ENCODE measurements around the gene SGMS1. TPM values are rescaled to one million over a fixed set of nuclear protein-coding genes. Genes with fewer than 3 reads are reported as not detected.
"Not testable (repeated sequence)": the region's sequence is repeated elsewhere in the genome, so short reads cannot be mapped to it uniquely, and the experiment has no call there.

The SGMS1 gene
- total RNA-seq, 5 donors from 2014 or later (not counting 1 experiment from before 2014, with no cell fraction given): 28.4 to 39.7 (median 32.6) TPM

DNA sequence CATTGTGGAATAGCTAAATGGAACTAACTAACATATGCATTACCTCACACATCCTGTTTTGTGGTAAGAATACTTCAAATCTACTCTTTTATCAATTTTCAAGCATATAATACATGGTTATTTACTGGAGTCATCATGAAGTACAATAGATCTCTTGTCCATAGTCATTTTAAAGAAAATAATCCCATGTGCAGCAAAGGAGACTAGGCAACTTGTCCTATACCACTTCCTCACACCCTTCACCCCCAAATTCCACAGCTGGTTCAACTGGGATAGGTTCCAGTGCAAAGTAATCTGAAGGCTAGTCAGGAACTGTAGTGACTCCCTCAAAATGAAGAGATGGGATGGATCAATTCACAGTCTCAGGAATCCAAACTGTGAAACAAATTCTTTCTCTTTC lies 176.1 kb downstream of the SGMS1 start:
- peaks cover 0 to 3% of the 10 kb centered on the region in 2 donors for H3K36me3 ChIP-seq (ENCODE audit: control insufficient read depth in 2 of 2, extremely low read depth in 1 of 2, insufficient read depth in 1 of 2, low read length in 1 of 2)
- no peak for DNase-seq
- POLR2A ChIA-PET: no interaction called here
- H3K27ac Mint-ChIP-seq: no peak overlapping the region
- peaks cover 4 to 5% of the 10 kb centered on the region in 2 experiments for H3K4me1 ChIP-seq (ENCODE audit: control insufficient read depth in 1 of 2, extremely low read depth in 1 of 2, insufficient read depth in 2 of 2, low read length in 2 of 2)
- peaks cover 6% of the 10 kb centered on the region for H3K9me3 ChIP-seq
- CTCF ChIA-PET: no interaction called here
- H3K27me3 ChIP-seq (replicated peaks in 1 of 2; ENCODE audit: control insufficient read depth in 2 of 2, extremely low read depth in 1 of 2, insufficient read depth in 2 of 2, low read length in 1 of 2): no peaks in the 10 kb centered on the region
- H3K4me1 Mint-ChIP-seq: peaks cover 6 to 13% (median 12%) of the 10 kb centered on the region in 3 donors
- peaks cover 37% of the 10 kb centered on the region for H3K36me3 Mint-ChIP-seq
- no peak overlapping the region for H3K4me3 ChIP-seq (ENCODE audit: control insufficient read depth in 1 of 2, extremely low read depth in 1 of 2, low read length in 1 of 2)
- ATAC-seq (replicated peaks in 1 of 4): no peak
- no peak overlapping the region for H3K4me3 Mint-ChIP-seq
- H3K27me3 Mint-ChIP-seq: no peaks in the 10 kb centered on the region
- peaks cover 4 to 17% (median 4%) of the 10 kb centered on the region in 3 donors for H3K9me3 Mint-ChIP-seq
- no peak overlapping the region for H3K27ac ChIP-seq (ENCODE audit: low read length)

DNA sequence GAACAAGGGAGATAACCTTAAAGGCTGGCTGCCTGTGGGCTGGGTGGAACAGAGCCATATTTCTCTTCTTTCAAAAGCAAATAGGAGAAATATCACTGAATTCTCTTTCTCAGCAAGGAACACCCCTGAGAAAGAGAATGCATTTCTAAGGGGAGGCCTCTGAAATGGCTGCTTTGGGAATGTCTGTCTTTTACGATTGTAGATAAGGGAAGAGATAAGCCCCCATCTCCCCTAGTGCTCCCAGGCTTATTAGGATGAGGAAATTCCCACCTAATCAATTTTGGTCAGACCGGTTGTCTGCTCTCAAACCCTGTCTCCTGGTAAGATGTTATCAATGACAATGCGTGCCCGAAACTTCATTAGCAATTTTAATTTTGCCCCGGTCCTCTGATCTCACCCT lies 178.0 kb downstream of the SGMS1 start:
- peaks cover under 1 to 13% (median 10%) of the 10 kb centered on the region in 3 donors for H3K4me1 Mint-ChIP-seq
- peaks cover 4 to 17% (median 4%) of the 10 kb centered on the region in 3 donors for H3K9me3 Mint-ChIP-seq
- ATAC-seq (replicated peaks in 1 of 4); H3K4me1 ChIP-seq (ENCODE audit: control insufficient read depth in 1 of 2, extremely low read depth in 1 of 2, insufficient read depth in 2 of 2, low read length in 2 of 2); H3K4me3 ChIP-seq (ENCODE audit: control insufficient read depth in 1 of 2, extremely low read depth in 1 of 2, low read length in 1 of 2); H3K36me3 ChIP-seq (ENCODE audit: control insufficient read depth in 2 of 2, extremely low read depth in 1 of 2, insufficient read depth in 1 of 2, low read length in 1 of 2); POLR2A ChIA-PET; H3K27me3 Mint-ChIP-seq; DNase-seq; H3K9me3 ChIP-seq; CTCF ChIA-PET; H3K27me3 ChIP-seq (replicated peaks in 1 of 2; ENCODE audit: control insufficient read depth in 2 of 2, extremely low read depth in 1 of 2, insufficient read depth in 2 of 2, low read length in 1 of 2); H3K27ac ChIP-seq (ENCODE audit: low read length); H3K27ac Mint-ChIP-seq; H3K4me3 Mint-ChIP-seq: not testable (repeated sequence)
- H3K36me3 Mint-ChIP-seq: peaks cover 33% of the 10 kb centered on the region
- WGBS (ENCODE audit: insufficient coverage): 100% methylated on average over 4 of the region's 5 CpGs

DNA sequence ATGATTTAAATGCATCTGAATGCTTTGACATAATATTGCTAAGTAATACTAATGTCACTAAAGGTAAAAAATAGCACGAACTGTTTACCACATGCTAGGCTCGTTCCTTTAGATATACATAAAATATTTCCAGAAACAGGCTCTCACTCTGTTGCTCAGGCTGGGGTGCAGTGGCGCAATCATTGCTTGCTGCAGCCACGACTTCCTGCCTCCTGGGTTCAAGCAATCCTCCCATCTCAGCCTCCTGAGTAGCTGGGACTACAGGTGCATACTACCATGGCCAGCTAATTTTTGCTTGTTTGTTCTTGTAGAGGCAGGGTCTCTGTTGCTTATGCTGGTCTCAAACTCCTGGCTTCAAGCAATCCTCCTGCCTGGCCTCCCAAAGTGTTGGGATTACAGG lies 183.3 kb downstream of the SGMS1 start:
- Histone ChIP-seq H3K27ac (ENCODE audit: low read length) (no peak overlapping the region), H3K4me3 (ENCODE audit: control insufficient read depth in 1 of 2, extremely low read depth in 1 of 2, low read length in 1 of 2) (no peak overlapping the region), H3K27me3 (replicated peaks in 1 of 2; ENCODE audit: control insufficient read depth in 2 of 2, extremely low read depth in 1 of 2, insufficient read depth in 2 of 2, low read length in 1 of 2) (no peaks in the 10 kb centered on the region), H3K9me3 (peaks cover 6% of the 10 kb centered on the region), H3K36me3 (ENCODE audit: control insufficient read depth in 2 of 2, extremely low read depth in 1 of 2, insufficient read depth in 1 of 2, low read length in 1 of 2) (peaks cover 0 to 8% of the 10 kb centered on the region in 2 donors), H3K4me1 (ENCODE audit: control insufficient read depth in 1 of 2, extremely low read depth in 1 of 2, insufficient read depth in 2 of 2, low read length in 2 of 2) (no peaks in the 10 kb centered on the region)
- peaks cover 21 to 29% (median 27%) of the 10 kb centered on the region in 3 donors for H3K4me1 Mint-ChIP-seq
- no peaks in the 10 kb centered on the region for H3K27me3 Mint-ChIP-seq
- POLR2A ChIA-PET: no interaction called here
- ATAC-seq (replicated peaks in 1 of 4): no peak
- DNase-seq: no peak
- H3K27ac Mint-ChIP-seq: no peak overlapping the region
- peaks cover 33% of the 10 kb centered on the region for H3K36me3 Mint-ChIP-seq
- H3K4me3 Mint-ChIP-seq: no peak overlapping the region
- CTCF ChIA-PET: no interaction called here
- 33% methylated on average over 1 of the region's 4 CpGs for WGBS (ENCODE audit: insufficient coverage)
- peaks cover 3 to 8% (median 4%) of the 10 kb centered on the region in 3 donors for H3K9me3 Mint-ChIP-seq

DNA sequence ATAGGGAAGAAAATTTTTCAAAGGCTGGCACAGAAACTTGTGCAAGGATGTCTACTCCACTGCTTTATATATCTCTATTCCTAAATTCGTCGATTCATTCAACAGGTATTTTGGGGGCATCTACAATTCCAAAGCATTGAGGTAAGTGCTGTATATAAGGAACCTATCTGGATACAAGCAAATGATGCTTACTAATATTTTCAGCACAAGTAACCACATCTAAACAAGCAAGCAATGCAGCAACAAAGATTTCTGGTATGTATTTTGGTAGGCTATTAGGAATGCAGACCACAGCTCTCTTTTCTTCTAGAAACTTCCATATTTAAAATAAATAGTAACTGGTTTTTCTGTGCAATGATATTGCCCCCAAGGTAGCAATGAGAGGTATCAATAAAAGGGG lies 183.9 kb downstream of the SGMS1 start:
- DNase-seq (no peak), ATAC-seq (replicated peaks in 1 of 4) (no peak)
- no CpG with 5 or more reads among the region's 2 CpGs for WGBS (ENCODE audit: insufficient coverage)
- no peaks in the 10 kb centered on the region for H3K27me3 ChIP-seq (replicated peaks in 1 of 2; ENCODE audit: control insufficient read depth in 2 of 2, extremely low read depth in 1 of 2, insufficient read depth in 2 of 2, low read length in 1 of 2)
- H3K27ac Mint-ChIP-seq: no peak overlapping the region
- H3K4me3 ChIP-seq (ENCODE audit: control insufficient read depth in 1 of 2, extremely low read depth in 1 of 2, low read length in 1 of 2): no peak overlapping the region
- H3K27me3 Mint-ChIP-seq: no peaks in the 10 kb centered on the region
- CTCF ChIA-PET: no interaction called here
- peaks cover 24 to 30% (median 27%) of the 10 kb centered on the region in 3 donors for H3K4me1 Mint-ChIP-seq
- H3K9me3 Mint-ChIP-seq: peaks cover 2 to 6% (median 4%) of the 10 kb centered on the region in 3 donors
- H3K4me1 ChIP-seq (ENCODE audit: control insufficient read depth in 1 of 2, extremely low read depth in 1 of 2, insufficient read depth in 2 of 2, low read length in 2 of 2): no peaks in the 10 kb centered on the region
- H3K9me3 ChIP-seq: peaks cover 6% of the 10 kb centered on the region
- H3K4me3 Mint-ChIP-seq: no peak overlapping the region
- POLR2A ChIA-PET: no interaction called here
- H3K27ac ChIP-seq (ENCODE audit: low read length): no peak overlapping the region
- peaks cover 0 to 8% of the 10 kb centered on the region in 2 donors for H3K36me3 ChIP-seq (ENCODE audit: control insufficient read depth in 2 of 2, extremely low read depth in 1 of 2, insufficient read depth in 1 of 2, low read length in 1 of 2)
- H3K36me3 Mint-ChIP-seq: peaks cover 35% of the 10 kb centered on the region

DNA sequence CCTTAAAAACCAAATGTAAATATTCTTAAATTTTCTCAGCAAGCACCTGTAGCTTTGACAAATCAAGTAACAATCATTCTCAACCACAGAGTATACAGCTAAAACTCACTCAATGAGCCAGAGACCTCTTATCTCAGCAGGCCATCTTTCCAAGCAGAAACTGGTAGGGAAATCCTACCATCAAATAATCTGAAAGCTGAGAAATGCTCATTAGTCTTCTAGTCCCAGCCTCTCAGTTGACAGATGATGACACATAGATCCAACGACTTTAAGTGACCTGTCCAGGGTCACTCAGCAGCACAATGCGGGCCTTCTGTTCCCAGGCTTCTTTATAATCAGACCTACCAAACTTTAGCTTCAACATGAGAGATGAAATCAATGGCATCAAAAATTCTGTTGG lies 184.6 kb downstream of the SGMS1 start:
- H3K27ac Mint-ChIP-seq: no peak overlapping the region
- H3K27me3 Mint-ChIP-seq: no peaks in the 10 kb centered on the region
- no CpG with 5 or more reads among the region's 2 CpGs for WGBS (ENCODE audit: insufficient coverage)
- H3K4me1 Mint-ChIP-seq: peaks cover 26 to 32% (median 29%) of the 10 kb centered on the region in 3 donors
- peaks cover 0 to 8% of the 10 kb centered on the region in 2 donors for H3K36me3 ChIP-seq (ENCODE audit: control insufficient read depth in 2 of 2, extremely low read depth in 1 of 2, insufficient read depth in 1 of 2, low read length in 1 of 2)
- H3K4me1 ChIP-seq (ENCODE audit: control insufficient read depth in 1 of 2, extremely low read depth in 1 of 2, insufficient read depth in 2 of 2, low read length in 2 of 2): no peaks in the 10 kb centered on the region
- CTCF ChIA-PET: no interaction called here
- DNase-seq (no peak), ATAC-seq (replicated peaks in 1 of 4) (no peak)
- H3K36me3 Mint-ChIP-seq: peaks cover 35% of the 10 kb centered on the region
- no peaks in the 10 kb centered on the region for H3K27me3 ChIP-seq (replicated peaks in 1 of 2; ENCODE audit: control insufficient read depth in 2 of 2, extremely low read depth in 1 of 2, insufficient read depth in 2 of 2, low read length in 1 of 2)
- no peak overlapping the region for H3K27ac ChIP-seq (ENCODE audit: low read length)
- no peak overlapping the region for H3K4me3 ChIP-seq (ENCODE audit: control insufficient read depth in 1 of 2, extremely low read depth in 1 of 2, low read length in 1 of 2)
- POLR2A ChIA-PET: no interaction called here
- no peak overlapping the region for H3K4me3 Mint-ChIP-seq
- peaks cover 2 to 4% (median 4%) of the 10 kb centered on the region in 3 donors for H3K9me3 Mint-ChIP-seq
- H3K9me3 ChIP-seq: peaks cover 4% of the 10 kb centered on the region

DNA sequence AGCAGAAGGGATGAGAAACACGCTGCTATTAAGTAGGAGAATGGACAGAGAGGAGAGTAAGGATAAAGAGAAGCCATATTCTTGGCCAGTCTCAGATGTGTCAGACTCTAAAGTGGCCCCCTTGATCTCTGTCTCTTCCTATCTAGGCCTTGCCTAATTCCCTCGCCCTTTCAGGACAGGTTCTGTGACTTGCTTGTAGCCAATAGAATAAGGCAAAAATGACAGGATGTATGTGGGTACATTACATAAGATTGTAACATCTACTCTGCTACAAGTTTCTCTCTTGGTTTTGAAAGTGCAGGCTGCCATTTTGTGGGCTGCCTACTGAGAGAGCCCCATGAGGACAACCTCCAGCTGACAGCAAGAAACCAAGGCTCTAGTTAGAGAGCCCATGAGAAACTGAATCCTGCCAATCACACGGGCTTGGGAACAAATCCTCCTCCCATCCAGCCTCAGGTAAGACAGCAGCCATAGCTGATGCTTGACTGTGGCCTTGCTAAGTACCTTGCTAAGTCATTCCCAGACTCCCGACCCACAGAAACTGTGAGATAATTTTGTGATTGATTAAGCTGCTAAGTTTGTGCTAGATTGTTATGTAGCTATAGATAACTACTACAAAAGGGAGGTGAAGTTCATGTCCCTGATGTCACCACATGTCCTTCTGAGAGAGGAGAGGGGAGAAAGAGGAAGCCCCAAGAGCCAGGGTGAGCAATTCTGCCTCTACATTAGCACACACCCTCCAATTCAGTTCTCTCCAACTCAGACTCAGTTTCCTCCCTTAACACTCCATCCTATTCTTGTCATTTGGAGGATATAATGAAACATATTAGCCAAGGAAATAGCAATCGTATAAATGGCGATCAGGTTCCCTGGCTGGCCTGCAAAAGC lies 185.5 kb downstream of the SGMS1 start:
- WGBS (ENCODE audit: insufficient coverage): 80% methylated on average over 2 of the region's 6 CpGs
- peaks cover 36% of the 10 kb centered on the region for H3K36me3 Mint-ChIP-seq
- H3K9me3 ChIP-seq: no peaks in the 10 kb centered on the region
- H3K4me1 Mint-ChIP-seq: peaks cover 32 to 40% (median 38%) of the 10 kb centered on the region in 3 donors
- DNase-seq (no peak), ATAC-seq (replicated peaks in 1 of 4) (no peak)
- H3K27me3 Mint-ChIP-seq: no peaks in the 10 kb centered on the region
- H3K9me3 Mint-ChIP-seq: peaks cover 0 to 3% (median 2%) of the 10 kb centered on the region in 3 donors
- ChIA-PET POLR2A (no interaction called here), CTCF (no interaction called here)
- H3K4me1 ChIP-seq (ENCODE audit: control insufficient read depth in 1 of 2, extremely low read depth in 1 of 2, insufficient read depth in 2 of 2, low read length in 2 of 2): no peaks in the 10 kb centered on the region
- no peaks in the 10 kb centered on the region for H3K27me3 ChIP-seq (replicated peaks in 1 of 2; ENCODE audit: control insufficient read depth in 2 of 2, extremely low read depth in 1 of 2, insufficient read depth in 2 of 2, low read length in 1 of 2)
- H3K4me3 Mint-ChIP-seq: no peak overlapping the region
- H3K4me3 ChIP-seq (ENCODE audit: control insufficient read depth in 1 of 2, extremely low read depth in 1 of 2, low read length in 1 of 2): no peak overlapping the region
- H3K27ac Mint-ChIP-seq: peak overlapping the region in 1 of 2 donors; percentile 50
- no peak overlapping the region for H3K27ac ChIP-seq (ENCODE audit: low read length)
- H3K36me3 ChIP-seq (ENCODE audit: control insufficient read depth in 2 of 2, extremely low read depth in 1 of 2, insufficient read depth in 1 of 2, low read length in 1 of 2): peaks cover 0 to 8% of the 10 kb centered on the region in 2 donors
